GM12873 (cell line): ENCODE results near the gene TGFB3.

ENCODE experiments used
- CTCF ChIP-seq: IDR thresholded peaks from 2 replicates; pipeline ENCODE4 v1.5.1; 2012; ENCODE audit warnings: low read depth, mild to moderate bottlenecking, moderate library complexity, low read length, control low read depth; ENCODE audit not compliant: insufficient read depth; ENCODE audit errors: missing control alignments

TGFB3 gene

GRCh38 chr14:75979071-75979571 lies 2.7 kb downstream of the TGFB3 start:
- peak; percentile 68 for TF ChIP-seq CTCF

- TF ChIP-seq CTCF: no peak
These were observed 3.5 kb downstream of the TGFB3 start for GRCh38 chr14:75978249-75978731.

- no peak for TF ChIP-seq CTCF
These were observed 4.2 kb downstream of the TGFB3 start for GRCh38 chr14:75977582-75977943.

- no peak for TF ChIP-seq CTCF
These were observed 4.8 kb downstream of the TGFB3 start for GRCh38 chr14:75976826-75977581.

- no peak for TF ChIP-seq CTCF
These were observed 8.9 kb downstream of the TGFB3 start for GRCh38 chr14:75972801-75973421.

GRCh38 chr14:75971509-75971908 lies 10.3 kb downstream of the TGFB3 start:
- TF ChIP-seq CTCF: no peak

- TF ChIP-seq CTCF: no peak
These were observed 10.8 kb downstream of the TGFB3 start for GRCh38 chr14:75970989-75971388.
